Measurements from ENCODE around the gene TMEM179B. TPM values are rescaled to one million over a fixed set of nuclear protein-coding genes. Genes with fewer than 3 reads are reported as not detected.

The TMEM179B gene
- total and polyA plus RNA-seq, 4 donors = 21.1 to 81.4 (median 32.7) TPM

GRCh38 chr11:62755086-62755615 is 32.1 kb upstream of the TMEM179B start:
- peaks cover 0 to 8% (median 4%) of the 10 kb centered on the region in 4 donors for H3K36me3 ChIP-seq (ENCODE audit: control insufficient read depth in 4 of 4, insufficient read depth in 3 of 4, low read depth in 1 of 4, low read length in 3 of 4)
- H3K4me3 ChIP-seq (ENCODE audit: low read depth in 1 of 3, low read length in 3 of 3) = no peak overlapping the region
- DNase-seq (ENCODE audit: low spot score) = no peak
- peaks cover 4 to 12% (median 9%) of the 10 kb centered on the region in 4 donors for H3K4me1 ChIP-seq (ENCODE audit: control insufficient read depth in 4 of 4, insufficient read depth in 4 of 4, low read length in 3 of 4)
- no peaks in the 10 kb centered on the region for H3K27me3 ChIP-seq (ENCODE audit: control insufficient read depth in 4 of 4, insufficient read depth in 4 of 4, low read length in 3 of 4)
- H3K9me3 ChIP-seq (ENCODE audit: control insufficient read depth in 4 of 4, low read length in 3 of 4) = no peaks in the 10 kb centered on the region
- H3K27ac ChIP-seq (ENCODE audit: low read depth in 1 of 2, low read length in 2 of 2) = no peak overlapping the region
- H3K9ac ChIP-seq (ENCODE audit: low read depth in 1 of 2, low read length in 2 of 2) = no peak overlapping the region
- WGBS = 83% methylated on average over 10 of the region's 10 CpGs
- TF ChIP-seq REST (IDR thresholded peaks at IDR 0.05) (no peak), RXRA (IDR thresholded peaks at IDR 0.05) (no peak), RAD21 (IDR thresholded peaks at IDR 0.05) (no peak), ATF3 (IDR thresholded peaks at IDR 0.05) (no peak), GABPA (IDR thresholded peaks at IDR 0.05 in 1 of 2, conservative IDR thresholded peaks at IDR 0.05 in 1 of 2) (no peak), CTCF (IDR thresholded peaks at IDR 0.05; ENCODE audit: low read depth, low read length, missing input control) (no peak), FOXA2 (IDR thresholded peaks at IDR 0.05) (no peak), FOXA1 (IDR thresholded peaks at IDR 0.05) (no peak), SP1 (IDR thresholded peaks at IDR 0.05) (no peak), TAF1 (conservative IDR thresholded peaks at IDR 0.05) (no peak), EGR1 (IDR thresholded peaks at IDR 0.05; ENCODE audit: low read depth in 2 of 2) (no peak), HNF4G (IDR thresholded peaks at IDR 0.05) (no peak), YY1 (IDR thresholded peaks at IDR 0.05) (no peak), JUND (IDR thresholded peaks at IDR 0.05) (no peak), ZBTB33 (IDR thresholded peaks at IDR 0.05) (no peak), MAX (IDR thresholded peaks at IDR 0.05) (no peak)

All from liver (tissue), 9 donors.